ENCODE results near the gene KRTAP2-4. TPM values are rescaled to one million over a fixed set of nuclear protein-coding genes. Genes with fewer than 3 reads are reported as not detected.
"Not testable (repeated sequence)": the region's sequence is repeated elsewhere in the genome, so short reads cannot be mapped to it uniquely, and the experiment has no call there.

KRTAP2-4 gene
- not detected for total RNA-seq

GRCh38 chr17:41065829-41066624, at the start of gene KRTAP2-4:
Gene KRTAP2-4 (minus strand): TSS chr17:41065879. CDS start chr17:41065845, 34 bp downstream.
- DNase-seq, result no peak
- H3K4me1 Mint-ChIP-seq, result peaks cover 2% of the 10 kb centered on the region
- no peak within 1 kb of the TSS for H3K4me3 Mint-ChIP-seq
- no peaks in the 10 kb centered on the region for H3K9me3 Mint-ChIP-seq
- H3K27ac Mint-ChIP-seq, result no peak within 1 kb of the TSS
- no peaks in the 10 kb centered on the region for H3K36me3 Mint-ChIP-seq
- H3K27me3 Mint-ChIP-seq, result peaks cover 4% of the 10 kb centered on the region

GRCh38 chr17:41111151-41111885, 45.6 kb upstream of the KRTAP2-4 start:
- Mint-ChIP-seq H3K27me3 (no peaks in the 10 kb centered on the region), H3K4me3 (no peak overlapping the region), H3K27ac (no peak overlapping the region), H3K9me3 (peaks cover 7% of the 10 kb centered on the region), H3K4me1 (peaks cover 13% of the 10 kb centered on the region), H3K36me3 (no peaks in the 10 kb centered on the region)
- DNase-seq, result no peak

- peaks cover 13% of the 10 kb centered on the region for H3K4me1 Mint-ChIP-seq
- not testable (repeated sequence) for H3K36me3 Mint-ChIP-seq, H3K27ac Mint-ChIP-seq, H3K9me3 Mint-ChIP-seq, H3K4me3 Mint-ChIP-seq, H3K27me3 Mint-ChIP-seq, DNase-seq
Measured at GRCh38 chr17:41108728-41109386, 43.2 kb upstream of the KRTAP2-4 start.

GRCh38 chr17:41107941-41108450, 42.3 kb upstream of the KRTAP2-4 start:
- no peak for DNase-seq
- Mint-ChIP-seq H3K36me3 (no peaks in the 10 kb centered on the region), H3K9me3 (peaks cover 7% of the 10 kb centered on the region), H3K4me3 (no peak overlapping the region), H3K27ac (no peak overlapping the region), H3K27me3 (peaks cover 3% of the 10 kb centered on the region), H3K4me1 (peaks cover 13% of the 10 kb centered on the region)

GRCh38 chr17:41105347-41105746, 39.7 kb upstream of the KRTAP2-4 start, which contains the start of gene KRTAP4-9:
Gene KRTAP4-9 (plus strand): TSS chr17:41105389. CDS start chr17:41105389, 0 bp downstream.
- H3K27me3 Mint-ChIP-seq, H3K9me3 Mint-ChIP-seq, H3K36me3 Mint-ChIP-seq, H3K27ac Mint-ChIP-seq, H3K4me3 Mint-ChIP-seq, DNase-seq: not testable (repeated sequence)
- H3K4me1 Mint-ChIP-seq, result peaks cover 14% of the 10 kb centered on the region

- not testable (repeated sequence) for H3K4me3 Mint-ChIP-seq, H3K36me3 Mint-ChIP-seq, H3K9me3 Mint-ChIP-seq, H3K27me3 Mint-ChIP-seq, DNase-seq, H3K27ac Mint-ChIP-seq
- H3K4me1 Mint-ChIP-seq, result peaks cover 18% of the 10 kb centered on the region
Measured at GRCh38 chr17:41104386-41105038, 38.8 kb upstream of the KRTAP2-4 start.

- Mint-ChIP-seq H3K36me3 (no peaks in the 10 kb centered on the region), H3K27ac (no peak overlapping the region), H3K4me3 (no peak overlapping the region), H3K9me3 (no peaks in the 10 kb centered on the region), H3K27me3 (peaks cover 3% of the 10 kb centered on the region), H3K4me1 (peaks cover 17% of the 10 kb centered on the region)
- DNase-seq, result no peak
Measured at GRCh38 chr17:41103896-41104295, 38.2 kb upstream of the KRTAP2-4 start.

GRCh38 chr17:41101586-41102259, 36.0 kb upstream of the KRTAP2-4 start, which contains the start of gene KRTAP4-16:
Gene KRTAP4-16 (minus strand): TSS chr17:41102209. CDS start chr17:41102209, 0 bp downstream.
- peaks cover 9% of the 10 kb centered on the region for H3K4me1 Mint-ChIP-seq
- no peaks in the 10 kb centered on the region for H3K9me3 Mint-ChIP-seq
- H3K27ac Mint-ChIP-seq, result no peak within 1 kb of the TSS
- no peak for DNase-seq
- H3K36me3 Mint-ChIP-seq, result no peaks in the 10 kb centered on the region
- H3K27me3 Mint-ChIP-seq, result peaks cover 6% of the 10 kb centered on the region
- no peak within 1 kb of the TSS for H3K4me3 Mint-ChIP-seq

GRCh38 chr17:41099682-41100480, 34.2 kb upstream of the KRTAP2-4 start:
- not testable (repeated sequence) for H3K4me1 Mint-ChIP-seq, H3K27ac Mint-ChIP-seq, H3K9me3 Mint-ChIP-seq, H3K4me3 Mint-ChIP-seq, H3K27me3 Mint-ChIP-seq, DNase-seq, H3K36me3 Mint-ChIP-seq

GRCh38 chr17:41098481-41098880, 32.8 kb upstream of the KRTAP2-4 start:
- Mint-ChIP-seq H3K36me3 (no peaks in the 10 kb centered on the region), H3K9me3 (no peaks in the 10 kb centered on the region), H3K27ac (no peak overlapping the region), H3K4me3 (no peak overlapping the region), H3K27me3 (peaks cover 3% of the 10 kb centered on the region), H3K4me1 (peaks cover 9% of the 10 kb centered on the region)
- DNase-seq, result no peak

GRCh38 chr17:41098042-41098441, 32.4 kb upstream of the KRTAP2-4 start, which contains the start of gene KRTAP4-8:
Gene KRTAP4-8 (minus strand): TSS chr17:41098142. CDS start chr17:41098084, 58 bp downstream.
- Mint-ChIP-seq H3K27ac (no peak within 1 kb of the TSS), H3K27me3 (peaks cover 3% of the 10 kb centered on the region), H3K4me1 (peaks cover 9% of the 10 kb centered on the region), H3K4me3 (no peak within 1 kb of the TSS), H3K9me3 (peaks cover under 1% of the 10 kb centered on the region), H3K36me3 (no peaks in the 10 kb centered on the region)
- no peak for DNase-seq

- no peak overlapping the region for H3K27ac Mint-ChIP-seq
- no peak overlapping the region for H3K4me3 Mint-ChIP-seq
- no peaks in the 10 kb centered on the region for H3K36me3 Mint-ChIP-seq
- peaks cover 8% of the 10 kb centered on the region for H3K4me1 Mint-ChIP-seq
- H3K9me3 Mint-ChIP-seq, result peaks cover 4% of the 10 kb centered on the region
- H3K27me3 Mint-ChIP-seq, result peaks cover 3% of the 10 kb centered on the region
- no peak for DNase-seq
Measured at GRCh38 chr17:41096055-41096454, 30.4 kb upstream of the KRTAP2-4 start.

- not testable (repeated sequence) for H3K27ac Mint-ChIP-seq, H3K4me3 Mint-ChIP-seq, H3K27me3 Mint-ChIP-seq, H3K36me3 Mint-ChIP-seq, H3K9me3 Mint-ChIP-seq, H3K4me1 Mint-ChIP-seq, DNase-seq
Measured at GRCh38 chr17:41088760-41089352, 23.2 kb upstream of the KRTAP2-4 start.

Measured in activated naive CD8-positive, alpha-beta T cell treated with anti-CD3 and anti-CD28 coated beads for 36 hours (primary cell).